ENCODE data around the gene CFAP97.

DNA sequence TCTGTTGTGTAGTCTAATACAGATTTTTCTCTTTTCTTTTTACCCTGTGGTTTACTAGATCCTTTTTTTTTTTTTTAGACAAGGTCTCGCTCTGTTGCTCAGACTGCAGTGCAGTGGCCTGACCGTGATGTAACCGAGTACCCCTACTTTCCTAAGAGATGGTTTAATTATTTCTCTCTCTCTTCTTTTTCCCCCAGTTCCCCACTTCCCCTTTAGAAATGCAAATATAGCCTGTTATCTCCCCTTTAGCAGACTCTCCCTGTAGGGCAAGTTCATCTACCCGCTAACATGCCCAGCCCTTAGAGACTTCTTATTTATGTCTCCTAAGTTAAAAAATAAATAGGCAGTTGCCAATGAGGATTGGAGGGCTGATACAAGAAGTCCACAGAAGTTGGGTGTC, 10.1 kb upstream of the CFAP97 start:
- TF ChIP-seq MYC (IDR thresholded peaks at IDR 0.05; ENCODE audit: low read depth, low read length), result no peak
- no peak for TF ChIP-seq MYC (CRISPR knock-in tag; IDR thresholded peaks at IDR 0.05; ENCODE audit: borderline replicate concordance, low read depth)
- TF ChIP-seq ZBTB5 (IDR thresholded peaks at IDR 0.05), result no peak
- no peak for TF ChIP-seq POLR2A (conservative IDR thresholded peaks at IDR 0.05)
- no peak for TF ChIP-seq PRPF4 (IDR thresholded peaks at IDR 0.05; ENCODE audit: insufficient read depth, low read depth, low read length, poor library complexity, severe bottlenecking)
- no peak for TF ChIP-seq CTCF (IDR thresholded peaks at IDR 0.05 in 2 of 3, conservative IDR thresholded peaks at IDR 0.05 in 1 of 3; ENCODE audit: insufficient read depth in 2 of 3, low read depth in 1 of 3, low read length in 3 of 3)
- TF ChIP-seq PHB2 (IDR thresholded peaks at IDR 0.05; ENCODE audit: low read depth), result no peak
- TF ChIP-seq CEBPG (CRISPR knock-in tag; IDR thresholded peaks at IDR 0.05), result no peak
- no peak for TF ChIP-seq CEBPG (tag; conservative IDR thresholded peaks at IDR 0.05 in 1 of 2, IDR thresholded peaks at IDR 0.05 in 1 of 2)
- TF ChIP-seq JUN (IDR thresholded peaks at IDR 0.05; ENCODE audit: borderline replicate concordance, low read depth, low read length), result no peak
- TF ChIP-seq JUN (CRISPR knock-in tag; IDR thresholded peaks at IDR 0.05; ENCODE audit: borderline replicate concordance), result no peak
- TF ChIP-seq ATF3 (IDR thresholded peaks at IDR 0.05), result no peak
- TF ChIP-seq ATF3 (CRISPR knock-in tag; conservative IDR thresholded peaks at IDR 0.05), result no peak
- TF ChIP-seq ZNF124 (CRISPR knock-in tag; IDR thresholded peaks at IDR 0.05), result no peak
